Keratinocyte (primary cell): ENCODE results near the gene MYO1C. TPM values are rescaled to one million over a fixed set of nuclear protein-coding genes. Genes with fewer than 3 reads are reported as not detected.

Source experiments
- DNase-seq: peaks from one replicate; pipeline ENCODE4 v3.0.0-alpha.2; 2011; ENCODE audit warnings: low read depth, missing footprints, low spot score
- FAIRE-seq: peaks from 2 replicates; lab custom pipeline; 2011; peaks lifted over from hg19 to GRCh38; lab: Jason Lieb, UNC
- H2AFZ ChIP-seq: 2 replicates; pipeline ENCODE4 v1.6.0; 2012; ENCODE audit warnings: low read length, control low read depth, inconsistent platforms; ENCODE audit not compliant: control insufficient read depth
- H3K27ac ChIP-seq: 2 replicates; pipeline ENCODE4 v1.5.1; 2011; ENCODE audit warnings: low read length; ENCODE audit not compliant: control insufficient read depth, insufficient read depth
- H3K27me3 ChIP-seq: 3 replicates; pipeline ENCODE4 v1.6.0; 2011; ENCODE audit warnings: low read length; ENCODE audit not compliant: control insufficient read depth, insufficient read depth; ENCODE audit errors: extremely low read depth
- H3K36me3 ChIP-seq, 2 experiments: 2 replicates in 1 of 2; 3 replicates in 1 of 2; pipeline ENCODE4 v1.5.1; 2011; ENCODE audit warnings: low read length in 2 of 2, mild to moderate bottlenecking in 1 of 2; ENCODE audit not compliant: control insufficient read depth in 2 of 2, insufficient read depth in 2 of 2; ENCODE audit errors: extremely low read depth in 1 of 2
- H3K4me1 ChIP-seq: 3 replicates; pipeline ENCODE4 v1.5.1; 2011; ENCODE audit warnings: low read length; ENCODE audit not compliant: control insufficient read depth, insufficient read depth; ENCODE audit errors: extremely low read depth
- H3K4me2 ChIP-seq: 3 replicates; pipeline ENCODE4 v1.6.0; 2011; ENCODE audit warnings: low read depth, low read length; ENCODE audit not compliant: control insufficient read depth, insufficient read depth; ENCODE audit errors: extremely low read depth
- H3K4me3 ChIP-seq, 3 experiments: fragments of 200-600 bp in 1 of 3; sonication (generic) in 1 of 3; 2 replicates in 2 of 3; 3 replicates in 1 of 3; pipeline ENCODE4 v1.5.1; 2011 to 2016; ENCODE audit warnings: low read length in 3 of 3, mild to moderate bottlenecking in 3 of 3, control low read depth in 2 of 3, inconsistent platforms in 1 of 3, low read depth in 1 of 3, mixed read lengths in 1 of 3, mixed run types in 1 of 3, moderate library complexity in 1 of 3; ENCODE audit not compliant: control insufficient read depth in 2 of 3, insufficient read depth in 2 of 3; ENCODE audit errors: extremely low read depth in 1 of 3
- H3K79me2 ChIP-seq: 2 replicates; pipeline ENCODE4 v1.6.0; 2012; ENCODE audit warnings: low read length; ENCODE audit not compliant: control insufficient read depth, insufficient read depth
- H3K9ac ChIP-seq: 3 replicates; pipeline ENCODE4 v1.6.0; 2011; ENCODE audit warnings: low read length; ENCODE audit not compliant: control insufficient read depth, insufficient read depth; ENCODE audit errors: extremely low read depth
- H3K9me1 ChIP-seq: 3 replicates; pipeline ENCODE4 v1.6.0; 2011; ENCODE audit warnings: low read length; ENCODE audit not compliant: control insufficient read depth, insufficient read depth; ENCODE audit errors: extremely low read depth
- H3K9me3 ChIP-seq: 2 replicates; pipeline ENCODE4 v1.5.1; 2012; ENCODE audit warnings: low read depth, low read length; ENCODE audit not compliant: control insufficient read depth
- H4K20me1 ChIP-seq: 3 replicates; pipeline ENCODE4 v1.6.0; 2011; ENCODE audit warnings: low read length; ENCODE audit not compliant: control insufficient read depth, insufficient read depth; ENCODE audit errors: extremely low read depth
- EZH2 ChIP-seq: IDR thresholded peaks from one replicate; pipeline ENCODE4 v1.6.1; 2012; ENCODE audit warnings: inconsistent platforms, mild to moderate bottlenecking, low read length, moderate library complexity
- dilution Hi-C: fragments of 300-500 bp; cut with MboI; formaldehyde crosslinking; loops from one replicate; pipeline ENCODE4 v1.7.0; 2020; ENCODE audit warnings: low sequenced_read_pairs; ENCODE audit not compliant: extremely low pct_ligation_motif_present
- polyA plus RNA-seq, 5 experiments: library from polyadenylated mRNA; depleted of rRNA in 3 of 5; stranded (reverse) in 3 of 5; stranded (forward) in 1 of 5; unstranded in 1 of 5; fragments of >200 nt; gene quantifications; 1 replicate in 1 of 5; 2 replicates in 3 of 5; 3 replicates in 1 of 5; pipeline versions ENCODE4 v1.2.1 to v1.2.3, GENCODE V29; 2011 to 2012; ENCODE audit warnings: missing spikeins in 2 of 5, low read depth in 1 of 5, low replicate concordance in 1 of 5
- TF ChIP-seq, protein P1 (sequence below), 3 experiments: IDR thresholded peaks in 1 of 3; conservative IDR thresholded peaks in 1 of 3; optimal IDR thresholded peaks in 1 of 3; 2 replicates in 2 of 3; 3 replicates in 1 of 3; pipeline versions ENCODE3 to v1.5.1; 2011; ENCODE audit warnings: low read length in 3 of 3, mild to moderate bottlenecking in 3 of 3, moderate library complexity in 2 of 3, control low read depth in 1 of 3, inconsistent platforms in 1 of 3; ENCODE audit not compliant: insufficient read depth in 2 of 3; ENCODE audit errors: extremely low read depth in 1 of 3

Gene MYO1C
- polyA plus RNA-seq, 1 donor (not counting 4 experiments of a cell fraction or from before 2014, with no cell fraction given), result 101 TPM

DNA sequence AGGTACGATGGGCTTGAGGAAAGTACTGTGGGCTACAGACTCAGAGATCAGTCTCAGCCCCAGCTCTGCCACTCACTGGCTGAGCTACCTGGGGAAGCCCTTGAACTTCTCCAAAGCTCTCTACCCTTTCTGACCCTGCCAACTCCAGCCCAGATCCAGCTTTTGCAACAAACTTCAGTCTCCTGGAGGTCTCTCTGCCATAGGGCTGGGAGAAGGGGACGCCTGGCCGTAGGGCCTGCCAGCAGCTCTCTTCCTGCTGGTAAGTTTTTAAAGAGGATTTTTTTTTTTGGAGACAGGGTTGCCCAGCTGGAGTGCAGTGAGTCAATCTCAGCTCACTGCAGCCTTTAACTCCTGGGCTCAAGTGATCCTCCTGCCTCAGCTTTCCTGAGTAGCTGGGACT is 12.4 kb upstream of the MYO1C start:
- Histone ChIP-seq H3K9me3 (no peaks in the 10 kb centered on the region), H3K4me2 (no peak overlapping the region), H2AFZ (no peak overlapping the region), H3K4me1 (peaks cover 9% of the 10 kb centered on the region), H3K9me1 (no peaks in the 10 kb centered on the region), H3K27ac (no peak overlapping the region), H3K27me3 (no peaks in the 10 kb centered on the region), H4K20me1 (no peaks in the 10 kb centered on the region), H3K9ac (no peak overlapping the region), H3K79me2 (no peaks in the 10 kb centered on the region), H3K4me3 (no peak overlapping the region), H3K36me3 (peaks cover 15 to 19% of the 10 kb centered on the region in 2 experiments)
- dilution Hi-C loops, result no loop called here
- FAIRE-seq (no peak), DNase-seq (no peak)
- TF ChIP-seq EZH2, result no peak

DNA sequence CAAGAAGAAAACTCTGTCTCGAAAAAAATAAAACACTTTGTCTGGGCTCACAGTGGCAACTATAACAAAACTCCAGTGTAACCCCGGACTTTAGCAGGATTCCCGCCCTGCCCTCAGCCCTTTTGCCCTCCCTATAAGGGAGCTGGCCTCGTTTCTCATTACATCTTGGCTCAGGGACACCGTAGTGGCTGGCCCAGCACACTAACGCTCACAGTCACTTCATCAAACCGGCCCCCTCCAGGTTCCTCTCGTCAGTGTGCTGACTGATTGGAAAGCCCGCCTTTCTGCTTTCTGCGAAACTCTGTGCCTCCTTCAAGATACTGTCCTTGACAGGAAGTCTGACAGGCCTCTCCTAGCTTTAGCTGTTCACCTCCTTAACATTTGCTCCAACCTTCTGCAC is 11.2 kb upstream of the MYO1C start:
- no peaks in the 10 kb centered on the region for H3K79me2 ChIP-seq
- H3K9me1 ChIP-seq, result no peaks in the 10 kb centered on the region
- peaks cover 5% of the 10 kb centered on the region for H3K4me1 ChIP-seq
- DNase-seq (no peak), FAIRE-seq (no peak)
- dilution Hi-C loops, result no loop called here
- no peak overlapping the region for H3K4me3 ChIP-seq
- no peak overlapping the region for H3K9ac ChIP-seq
- H3K27me3 ChIP-seq, result no peaks in the 10 kb centered on the region
- H3K27ac ChIP-seq, result no peak overlapping the region
- peaks cover 12 to 19% of the 10 kb centered on the region in 2 experiments for H3K36me3 ChIP-seq
- H4K20me1 ChIP-seq, result no peaks in the 10 kb centered on the region
- H3K4me2 ChIP-seq, result no peak overlapping the region
- TF ChIP-seq, protein P1, sequence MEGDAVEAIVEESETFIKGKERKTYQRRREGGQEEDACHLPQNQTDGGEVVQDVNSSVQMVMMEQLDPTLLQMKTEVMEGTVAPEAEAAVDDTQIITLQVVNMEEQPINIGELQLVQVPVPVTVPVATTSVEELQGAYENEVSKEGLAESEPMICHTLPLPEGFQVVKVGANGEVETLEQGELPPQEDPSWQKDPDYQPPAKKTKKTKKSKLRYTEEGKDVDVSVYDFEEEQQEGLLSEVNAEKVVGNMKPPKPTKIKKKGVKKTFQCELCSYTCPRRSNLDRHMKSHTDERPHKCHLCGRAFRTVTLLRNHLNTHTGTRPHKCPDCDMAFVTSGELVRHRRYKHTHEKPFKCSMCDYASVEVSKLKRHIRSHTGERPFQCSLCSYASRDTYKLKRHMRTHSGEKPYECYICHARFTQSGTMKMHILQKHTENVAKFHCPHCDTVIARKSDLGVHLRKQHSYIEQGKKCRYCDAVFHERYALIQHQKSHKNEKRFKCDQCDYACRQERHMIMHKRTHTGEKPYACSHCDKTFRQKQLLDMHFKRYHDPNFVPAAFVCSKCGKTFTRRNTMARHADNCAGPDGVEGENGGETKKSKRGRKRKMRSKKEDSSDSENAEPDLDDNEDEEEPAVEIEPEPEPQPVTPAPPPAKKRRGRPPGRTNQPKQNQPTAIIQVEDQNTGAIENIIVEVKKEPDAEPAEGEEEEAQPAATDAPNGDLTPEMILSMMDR (optimal IDR thresholded peaks at IDR 0.05 in 1 of 3, IDR thresholded peaks at IDR 0.05 in 1 of 3, conservative IDR thresholded peaks at IDR 0.05 in 1 of 3; ENCODE audit: extremely low read depth in 1 of 3, insufficient read depth in 2 of 3, low read length in 3 of 3), result no peak
- no peak for TF ChIP-seq EZH2
- no peak overlapping the region for H2AFZ ChIP-seq
- H3K9me3 ChIP-seq, result no peaks in the 10 kb centered on the region

DNA sequence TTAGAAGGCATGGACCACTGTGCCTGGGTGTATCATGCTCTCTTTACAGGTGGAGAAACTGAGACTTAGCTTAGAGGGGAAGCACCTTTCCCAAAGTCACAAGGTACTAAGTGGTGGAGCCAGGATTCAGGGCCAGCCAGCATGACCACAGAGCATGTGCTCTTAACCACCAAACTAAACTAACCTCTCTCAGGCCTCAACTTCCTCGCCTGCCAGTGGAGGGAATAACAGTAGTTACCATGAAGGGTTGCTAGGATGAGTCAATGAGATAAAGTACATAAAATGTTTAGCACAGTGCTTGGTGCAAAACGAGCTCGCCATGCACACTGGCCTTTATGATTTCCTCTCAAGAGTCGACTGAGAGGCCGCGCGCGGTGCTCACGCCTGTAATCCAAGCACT is 6.4 kb upstream of the MYO1C start:
- TF ChIP-seq EZH2, result no peak
- TF ChIP-seq, protein P1 (optimal IDR thresholded peaks at IDR 0.05 in 1 of 3, IDR thresholded peaks at IDR 0.05 in 1 of 3, conservative IDR thresholded peaks at IDR 0.05 in 1 of 3; ENCODE audit: extremely low read depth in 1 of 3, insufficient read depth in 2 of 3, low read length in 3 of 3), result no peak
- DNase-seq, result no peak
- no peaks in the 10 kb centered on the region for H4K20me1 ChIP-seq
- H3K4me1 ChIP-seq, result peaks cover 24% of the 10 kb centered on the region
- FAIRE-seq, result no peak
- peak overlapping the region; percentile 47 for H3K27ac ChIP-seq
- no peaks in the 10 kb centered on the region for H3K79me2 ChIP-seq
- peaks cover under 1 to 10% of the 10 kb centered on the region in 2 experiments for H3K36me3 ChIP-seq
- dilution Hi-C loops, result no loop called here
- H3K4me2 ChIP-seq, result peak overlapping the region; percentile 22
- H3K4me3 ChIP-seq, result no peak overlapping the region
- H2AFZ ChIP-seq, result no peak overlapping the region
- H3K9me3 ChIP-seq, result no peaks in the 10 kb centered on the region
- no peaks in the 10 kb centered on the region for H3K9me1 ChIP-seq
- no peaks in the 10 kb centered on the region for H3K27me3 ChIP-seq
- peak overlapping the region; percentile 33 for H3K9ac ChIP-seq
